Stromal cell of bone marrow (primary cell): ENCODE results near the gene NADSYN1.

Experiments used
- DNase-seq: peaks from one replicate; pipeline ENCODE4 v3.0.0-alpha.2; 2012; ENCODE audit warnings: low read depth

NADSYN1 gene

DNA sequence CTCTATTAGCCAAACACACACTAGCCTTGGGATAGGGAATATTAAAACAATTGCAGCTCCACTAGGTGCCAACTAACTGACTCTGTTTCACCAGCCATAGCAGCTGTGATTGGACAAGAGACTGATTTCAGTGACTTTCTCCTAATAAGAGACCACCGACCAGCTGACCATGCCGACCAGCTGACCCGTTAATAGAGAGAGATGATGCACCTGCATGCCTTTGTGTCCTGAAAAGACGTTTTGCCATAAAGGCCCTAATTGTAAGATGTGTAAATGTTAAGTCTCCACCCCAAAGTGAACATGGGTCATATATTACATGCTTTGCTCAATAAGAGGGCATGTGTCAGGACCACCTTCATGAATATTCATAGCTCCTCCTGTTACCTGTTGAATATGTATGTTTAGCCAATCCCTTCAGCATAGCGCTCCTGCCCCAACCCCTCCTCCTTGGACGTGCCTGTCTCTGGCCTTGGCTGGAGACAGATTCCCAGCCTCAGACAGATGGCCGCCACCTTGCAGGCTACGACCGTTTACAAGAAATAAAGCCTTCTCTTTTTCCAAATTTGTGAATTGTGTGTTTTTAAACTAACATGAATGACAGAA is 1.3 kb upstream of the NADSYN1 start:
- DNase-seq = no peak

GRCh38 chr11:71452199-71453036 is 585 bp upstream of the NADSYN1 start:
- DNase-seq = no peak

- no peak for DNase-seq
Measured at GRCh38 chr11:71453918-71454304, 908 bp downstream of the NADSYN1 start.

GRCh38 chr11:71454470-71455113 is 1.6 kb downstream of the NADSYN1 start:
- no peak for DNase-seq

DNA sequence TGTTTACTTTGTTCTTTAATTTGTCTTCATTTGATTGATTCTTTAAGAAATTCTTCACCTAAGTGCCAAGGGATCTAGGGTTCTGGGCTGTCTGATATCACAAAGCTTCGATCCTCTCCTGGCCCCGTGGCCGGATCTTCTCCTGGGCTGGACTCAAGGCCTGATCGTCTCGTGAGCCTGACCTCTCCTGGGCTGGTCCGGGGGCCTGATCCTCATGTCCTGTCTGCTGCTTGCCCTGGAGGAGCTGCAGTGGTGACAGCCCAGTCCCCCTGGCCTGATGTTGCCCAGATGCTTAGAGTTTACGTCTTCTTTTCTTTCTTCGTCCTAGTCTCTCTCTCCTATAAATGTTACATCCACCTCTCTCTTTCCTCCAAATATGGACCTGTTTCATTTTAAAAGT is 3.3 kb downstream of the NADSYN1 start:
- no peak for DNase-seq

GRCh38 chr11:71456831-71457230 is 3.8 kb downstream of the NADSYN1 start:
- no peak for DNase-seq

DNA sequence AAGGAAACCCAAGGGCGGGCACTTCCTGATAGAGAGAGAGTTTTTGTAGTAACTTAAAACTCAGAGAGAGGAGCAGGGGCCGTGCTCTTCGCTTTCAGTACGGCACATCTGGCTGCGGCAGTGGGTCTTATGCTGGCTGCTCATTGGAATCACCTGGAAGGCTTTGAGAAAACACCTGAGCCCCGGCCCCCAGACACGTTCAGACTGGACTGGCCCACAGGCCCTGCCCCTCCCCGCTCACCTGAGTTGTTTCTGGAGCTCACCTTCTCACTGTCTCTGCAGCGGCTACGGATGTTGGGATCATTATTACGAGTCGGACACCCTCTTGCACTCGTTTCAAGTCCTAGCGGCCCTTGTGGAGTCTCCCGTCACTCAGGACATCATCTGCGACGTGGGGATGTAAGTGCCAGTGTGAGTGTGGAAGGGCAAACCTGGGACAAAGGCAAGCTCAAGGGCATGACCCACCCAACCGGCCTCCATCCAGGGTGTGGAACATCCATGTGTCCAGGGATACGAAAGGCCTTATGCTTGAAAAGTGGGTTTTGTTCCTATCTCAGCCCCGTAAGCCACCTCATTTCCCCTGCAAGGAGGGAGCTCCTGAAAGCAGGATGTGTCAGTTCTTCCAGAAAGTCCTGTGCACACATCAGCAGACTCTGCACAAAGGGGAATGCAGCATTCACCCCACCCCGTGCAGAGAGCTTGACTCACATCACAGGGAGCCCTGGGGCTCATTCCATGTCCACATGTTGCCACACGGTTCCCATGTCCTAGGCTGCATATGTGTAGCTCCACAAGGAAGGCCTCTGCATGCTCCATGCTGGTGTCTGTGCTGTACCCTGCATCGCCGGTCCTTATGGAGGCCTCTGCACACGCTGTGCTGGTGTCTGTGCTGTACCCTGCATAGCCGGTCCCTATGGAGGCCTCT is 5.4 kb downstream of the NADSYN1 start:
- DNase-seq = no peak

- DNase-seq = no peak
Measured at GRCh38 chr11:71459076-71459766, 6.2 kb downstream of the NADSYN1 start.

GRCh38 chr11:71459767-71460320 is 6.8 kb downstream of the NADSYN1 start:
- no peak for DNase-seq

DNA sequence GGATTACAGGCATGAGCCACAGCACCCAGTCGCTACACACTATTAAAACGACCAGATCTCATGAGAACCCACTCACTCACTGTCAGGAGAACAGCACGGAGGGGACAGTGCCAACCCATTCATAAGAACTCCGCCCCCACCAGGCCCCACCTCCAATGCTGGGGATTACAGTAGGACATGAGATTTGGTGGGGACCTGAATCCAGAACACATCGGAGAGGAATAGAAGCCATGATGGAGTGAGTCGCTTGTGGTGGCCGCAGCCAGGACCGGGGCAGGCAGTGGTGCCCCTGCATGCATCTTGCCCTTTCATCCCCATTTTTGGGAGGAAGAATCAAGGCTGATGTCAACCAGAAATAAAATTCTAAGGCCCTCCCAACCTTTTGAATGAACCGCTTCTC is 8.7 kb downstream of the NADSYN1 start:
- DNase-seq = no peak

DNA sequence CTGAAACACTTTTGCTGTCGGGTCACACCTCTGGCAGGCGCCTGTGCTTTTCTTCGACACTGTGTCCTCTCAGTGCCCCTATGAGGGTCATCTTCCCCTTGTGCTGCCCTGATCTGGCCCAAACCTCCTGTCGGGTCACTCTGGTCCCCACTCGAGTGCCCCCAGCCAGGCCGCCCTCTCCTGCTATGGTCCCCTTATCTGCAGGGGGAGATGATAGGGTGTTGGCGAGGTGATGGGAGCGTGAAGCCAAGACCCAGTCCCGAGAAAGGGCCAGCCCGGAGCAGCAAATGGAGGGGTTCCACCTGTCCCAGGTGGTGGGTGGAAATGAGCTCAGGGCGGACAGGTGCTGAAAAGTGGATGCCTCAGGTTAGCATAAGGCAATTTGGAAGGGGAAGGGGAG is 9.7 kb downstream of the NADSYN1 start:
- DNase-seq = no peak

DNA sequence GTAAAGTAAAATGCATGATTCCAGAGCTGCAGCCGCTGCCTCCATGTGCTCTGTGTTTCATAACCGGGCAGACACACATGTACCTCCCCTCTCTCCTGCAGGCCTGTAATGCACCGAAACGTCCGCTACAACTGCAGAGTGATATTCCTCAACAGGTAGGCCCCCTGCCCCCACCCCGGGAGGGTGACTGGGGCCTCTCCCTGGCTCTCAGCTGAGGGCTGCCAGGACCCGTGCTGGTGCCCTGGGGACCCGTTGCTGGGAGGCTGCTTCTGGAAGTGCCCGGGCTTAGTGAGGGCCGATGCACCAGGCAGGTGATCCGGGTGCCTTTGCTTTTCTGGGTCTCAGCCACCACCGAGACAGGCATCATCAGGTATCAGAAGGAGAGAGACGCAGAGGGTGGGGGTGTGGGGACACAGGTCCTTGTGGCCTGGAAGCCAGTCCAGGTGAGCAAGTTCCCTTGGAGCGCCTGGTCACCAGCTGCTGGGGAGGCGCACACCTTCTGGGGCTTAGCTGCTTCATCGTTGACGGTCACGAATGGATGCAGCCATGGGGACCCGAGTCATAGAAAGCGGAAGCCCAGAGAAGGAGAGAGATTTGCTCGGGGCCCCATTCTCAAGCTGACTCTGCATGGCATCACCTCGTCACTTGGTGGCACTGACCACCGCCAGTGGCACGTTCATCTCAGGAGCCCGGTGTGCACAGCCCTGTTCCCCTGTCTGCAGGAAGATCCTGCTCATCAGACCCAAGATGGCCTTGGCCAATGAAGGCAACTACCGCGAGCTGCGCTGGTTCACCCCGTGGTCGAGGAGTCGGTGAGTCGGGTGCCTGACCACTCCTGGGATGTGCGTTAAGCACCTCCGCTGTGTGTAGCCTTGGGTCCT is 10.6 kb downstream of the NADSYN1 start:
- DNase-seq = no peak

DNA sequence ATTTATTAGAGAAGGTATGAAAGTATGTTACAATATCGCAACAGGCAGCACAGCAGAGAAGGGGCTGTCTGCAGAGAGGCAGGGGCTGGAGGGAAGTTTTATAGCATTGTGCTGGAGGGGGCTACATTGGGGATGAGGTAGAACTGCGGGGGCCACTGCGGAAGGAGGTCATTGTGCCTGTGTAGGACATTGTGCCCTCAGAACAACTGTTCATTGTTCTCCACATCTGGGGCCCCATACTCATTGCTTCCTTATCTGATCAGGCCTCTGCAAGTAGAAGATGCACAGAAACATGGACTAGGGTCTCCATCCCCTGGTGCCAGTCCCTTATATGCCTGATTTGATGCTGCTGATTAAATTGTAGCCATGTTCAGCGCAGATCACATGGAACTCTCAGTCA is 12.1 kb downstream of the NADSYN1 start:
- no peak for DNase-seq

DNA sequence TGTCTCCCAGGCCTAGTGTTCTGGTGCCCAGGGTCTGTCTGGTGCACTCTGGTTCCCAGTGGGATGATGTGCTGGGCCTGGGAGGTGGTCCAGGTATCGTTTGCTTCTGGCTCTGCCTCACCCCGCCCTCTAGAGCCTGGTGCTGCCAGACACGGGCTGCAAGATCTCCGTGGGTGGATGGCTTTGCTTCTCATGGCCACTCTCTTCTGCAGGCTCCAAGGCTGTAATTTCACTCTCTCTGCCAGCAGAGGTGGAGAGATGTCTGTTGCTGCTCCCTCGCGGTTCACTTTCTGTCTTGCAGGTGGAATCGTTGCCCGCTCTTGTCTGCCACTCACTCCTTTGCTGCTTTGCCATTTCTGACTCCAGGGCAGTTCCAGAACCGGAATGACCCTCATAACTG is 13.4 kb downstream of the NADSYN1 start:
- DNase-seq = no peak

DNA sequence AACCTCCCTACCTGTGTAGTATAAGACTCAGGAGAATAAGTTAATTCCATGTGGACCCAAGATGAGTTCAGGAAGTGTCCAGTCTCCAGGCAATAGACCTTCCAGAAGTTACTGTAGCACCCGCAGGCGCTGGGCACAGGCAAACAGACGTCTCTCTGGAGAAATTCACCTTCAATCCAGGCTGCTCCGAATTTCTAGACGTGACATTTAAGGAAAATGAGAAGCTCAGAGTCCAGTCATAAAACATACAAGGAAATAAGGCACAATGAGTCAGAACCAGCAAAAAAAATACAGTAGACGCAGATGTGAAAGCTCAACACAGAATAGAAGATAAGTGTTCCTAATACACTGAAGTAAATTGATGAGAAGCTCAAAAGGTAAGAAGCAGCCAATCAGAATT is 14.2 kb downstream of the NADSYN1 start:
- no peak for DNase-seq

GRCh38 chr11:71470946-71471345 is 17.9 kb downstream of the NADSYN1 start:
- DNase-seq = no peak

GRCh38 chr11:71472357-71472885 is 19.4 kb downstream of the NADSYN1 start:
- DNase-seq = no peak

GRCh38 chr11:71472941-71473792 is 20.2 kb downstream of the NADSYN1 start:
- no peak for DNase-seq

DNA sequence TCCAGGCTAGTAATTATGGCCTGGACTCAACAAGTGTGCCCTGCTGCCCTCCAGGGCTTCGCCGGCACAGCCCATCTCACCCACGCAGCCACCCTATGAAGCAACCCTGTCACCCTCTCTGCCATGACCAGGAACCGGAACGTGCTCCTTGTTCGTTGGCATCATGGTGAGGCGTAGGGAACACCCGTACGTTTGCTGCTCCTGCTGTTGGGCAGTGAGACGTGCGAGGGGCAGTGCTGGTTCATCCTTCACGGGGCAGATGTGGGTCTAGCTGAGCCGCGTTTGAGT is 20.7 kb downstream of the NADSYN1 start:
- DNase-seq = no peak
